ENCODE measurements around the gene SH3BP4. TPM values are rescaled to one million over a fixed set of nuclear protein-coding genes. Genes with fewer than 3 reads are reported as not detected.

Gene SH3BP4
- total and polyA plus RNA-seq, 2 of the 13 experiments (the other 11 are each of a cell fraction or from before 2014, with no cell fraction given) = 34.6 to 99.1 TPM

GRCh38 chr2:234977228-234977679 lies 25.4 kb downstream of the SH3BP4 start (continued):
- TF ChIP-seq ZNF143 (CRISPR knock-in tag; IDR thresholded peaks at IDR 0.05) (no peak), FLYWCH1 (CRISPR knock-in tag; IDR thresholded peaks at IDR 0.05) (no peak), ZNF543 (CRISPR knock-in tag; IDR thresholded peaks at IDR 0.05) (no peak), ZNF576 (CRISPR knock-in tag; IDR thresholded peaks at IDR 0.05) (no peak), SAP130 (CRISPR knock-in tag; IDR thresholded peaks at IDR 0.05; ENCODE audit: low read depth) (peak; percentile 67), DRAP1 (CRISPR knock-in tag; IDR thresholded peaks at IDR 0.05) (no peak), TRIM24 (CRISPR knock-in tag; IDR thresholded peaks at IDR 0.05) (0 out of 2 replicates have a peak, but pooled peaks have one; percentile 16), PATZ1 (CRISPR knock-in tag; IDR thresholded peaks at IDR 0.05) (no peak; the same call in none of the 2 replicates), ZNF577 (CRISPR knock-in tag; IDR thresholded peaks at IDR 0.05; ENCODE audit: borderline replicate concordance, low read depth) (no peak), ZNF672 (CRISPR knock-in tag; IDR thresholded peaks at IDR 0.05) (no peak), ZNF362 (CRISPR knock-in tag; IDR thresholded peaks at IDR 0.05; ENCODE audit: borderline replicate concordance) (no peak), THAP7 (CRISPR knock-in tag; IDR thresholded peaks at IDR 0.05) (no peak), ZKSCAN1 (IDR thresholded peaks at IDR 0.05; ENCODE audit: low read length) (no peak), GPN1 (CRISPR knock-in tag; IDR thresholded peaks at IDR 0.05; ENCODE audit: borderline replicate concordance) (no peak), NONO (IDR thresholded peaks at IDR 0.05) (no peak), NONO (CRISPR knock-in tag; conservative IDR thresholded peaks at IDR 0.05) (no peak), PRDM15 (CRISPR knock-in tag; IDR thresholded peaks at IDR 0.05) (no peak), ZFP1 (CRISPR knock-in tag; IDR thresholded peaks at IDR 0.05) (no peak), NR3C1 (CRISPR knock-in tag; IDR thresholded peaks at IDR 0.05) (no peak), DMAP1 (CRISPR knock-in tag; IDR thresholded peaks at IDR 0.05) (no peak), ZNF652 (CRISPR knock-in tag; IDR thresholded peaks at IDR 0.05; ENCODE audit: borderline replicate concordance, low read depth) (no peak), CENPT (CRISPR knock-in tag; IDR thresholded peaks at IDR 0.05; ENCODE audit: low read depth) (no peak), FOXO1 (CRISPR knock-in tag; IDR thresholded peaks at IDR 0.05) (no peak), ZNF572 (CRISPR knock-in tag; IDR thresholded peaks at IDR 0.05) (no peak), EEA1 (CRISPR knock-in tag; IDR thresholded peaks at IDR 0.05; ENCODE audit: borderline replicate concordance) (no peak), SMARCE1 (IDR thresholded peaks at IDR 0.05; ENCODE audit: borderline replicate concordance) (no peak)

Measured in HepG2 (cell line).